K562 (cell line): ENCODE data around the gene KCP. TPM values are rescaled to one million over a fixed set of nuclear protein-coding genes. Genes with fewer than 3 reads are reported as not detected.

Experiments used
- BCLAF1 ChIP-seq, 2 experiments: fragments of 450-650 bp in 1 of 2; IDR thresholded peaks; 2 replicates each; pipeline ENCODE4 v1.6.1; 2011 to 2017; ENCODE audit warnings: low read depth in 2 of 2, antibody characterized with exemption in 1 of 2, borderline replicate concordance in 1 of 2, low read length in 1 of 2, mild to moderate bottlenecking in 1 of 2, mixed read lengths in 1 of 2; ENCODE audit not compliant: control insufficient read depth in 1 of 2
- CCNT2 ChIP-seq: IDR thresholded peaks from 2 replicates; pipeline ENCODE4 v1.6.1; 2011; ENCODE audit warnings: borderline replicate concordance, low read depth, mild to moderate bottlenecking, moderate library complexity, mixed read lengths, low read length; ENCODE audit not compliant: insufficient read length; ENCODE audit errors: extremely low read depth
- NCOA6 ChIP-seq: fragments of 450-650 bp; IDR thresholded peaks from 2 replicates; pipeline ENCODE4 v1.6.1; 2017; ENCODE audit warnings: mild to moderate bottlenecking
- PRPF4 ChIP-seq: fragments of 200-400 bp; formaldehyde crosslinking; IDR thresholded peaks from one replicate; pipeline ENCODE4 v1.6.1; 2017; ENCODE audit warnings: low read length, low read depth, mild to moderate bottlenecking; ENCODE audit not compliant: insufficient read depth, poor library complexity, severe bottlenecking
- RNF219 ChIP-seq: fragments of 250-450 bp; sonication (Bioruptor Pico); IDR thresholded peaks from 2 replicates; pipeline ENCODE4 v1.5.0; 2022; ENCODE audit warnings: mild to moderate bottlenecking
- SMAD2 ChIP-seq: fragments of 150-350 bp; IDR thresholded peaks from 2 replicates; pipeline ENCODE4 v1.6.1; 2014; ENCODE audit warnings: low read depth, mild to moderate bottlenecking, low read length
- TFAP4 ChIP-seq: sonication (generic); formaldehyde crosslinking; IDR thresholded peaks from 2 replicates; pipeline ENCODE4 v1.8.0; 2022; ENCODE audit warnings: missing genetic modification reagents, mild to moderate bottlenecking, moderate library complexity, borderline replicate concordance
- TGIF2 ChIP-seq: sonication (generic); formaldehyde crosslinking; IDR thresholded peaks from 2 replicates; pipeline ENCODE4 v1.8.1; 2022; ENCODE audit warnings: mild to moderate bottlenecking, missing genetic modification reagents, moderate library complexity
- ZNF707 ChIP-seq: fragments of 250-450 bp; sonication (Bioruptor Pico); conservative IDR thresholded peaks from 2 replicates; pipeline ENCODE4 v1.8.0; 2022; ENCODE audit warnings: inconsistent platforms, mild to moderate bottlenecking, moderate library complexity
- ZNF75A ChIP-seq: fragments of 450-650 bp; formaldehyde crosslinking; IDR thresholded peaks from 2 replicates; pipeline ENCODE4 v1.4.0; 2020; ENCODE audit warnings: mild to moderate bottlenecking
- ZNF764 ChIP-seq: fragments of 250-450 bp; sonication (Bioruptor Pico); IDR thresholded peaks from 2 replicates; pipeline ENCODE4 v1.4.0; 2020; ENCODE audit warnings: low read depth, mild to moderate bottlenecking, moderate library complexity
- polyA plus RNA-seq, 8 experiments: library from polyadenylated mRNA; depleted of rRNA in 4 of 8; stranded (reverse) in 5 of 8; unstranded in 3 of 8; fragments of >200 nt; fragmentation: Nextera tagmentation in 2 of 8; fragmentation: Illumina TruSeq in 1 of 8; extraction: Ambion mirVana in 2 of 8; extraction: Trizol in 1 of 8; gene quantifications; 2 replicates each; pipeline versions ENCODE4 v1.2.1 to v1.2.3, GENCODE V29; 2011 to 2014; ENCODE audit warnings: inconsistent platforms in 1 of 8, missing spikeins in 1 of 8
- total RNA-seq, 7 experiments: library from RNA; depleted of rRNA in 6 of 7; stranded (reverse); fragments of >200 nt in 6 of 7; fragmentation: Illumina TruSeq in 2 of 7; extraction: Trizol in 2 of 7; gene quantifications; 2 replicates each; pipeline versions ENCODE4 v1.2.1 to v1.2.3, GENCODE V29; 2011 to 2021; ENCODE audit warnings: low replicate concordance in 1 of 7

The KCP gene
- total and polyA plus RNA-seq, 9 of the 15 experiments (the other 6 are each of a cell fraction or from before 2014, with no cell fraction given) = 0.06 to 0.17 (median 0.12) TPM; not detected in 3

- TF ChIP-seq BCLAF1 (IDR thresholded peaks at IDR 0.05; ENCODE audit: borderline replicate concordance in 1 of 2, control insufficient read depth in 1 of 2, low read depth in 2 of 2, low read length in 1 of 2) (no peak), TGIF2 (CRISPR knock-in tag) (no peak), ZNF75A (CRISPR knock-in tag) (no peak), RNF219 (no peak), TFAP4 (CRISPR knock-in tag) (no peak), NCOA6 (no peak), PRPF4 (no peak), ZNF764 (CRISPR knock-in tag) (no peak), SMAD2 (no peak), CCNT2 (no peak), ZNF707 (CRISPR knock-in tag) (no peak)
Measured at GRCh38 chr7:128871050-128871449, 39.5 kb downstream of the KCP start (continued).
